HepG2 (cell line): Measurements from ENCODE around the gene MRPS21. TPM values are rescaled to one million over a fixed set of nuclear protein-coding genes. Genes with fewer than 3 reads are reported as not detected.

Source experiments
- E2F1 ChIP-seq: sonication (generic); formaldehyde crosslinking; IDR thresholded peaks from 2 replicates; pipeline ENCODE4 v1.5.0; 2020; ENCODE audit warnings: missing genetic modification reagents
- HNF4G ChIP-seq, 2 experiments: sonication (generic) in 1 of 2; formaldehyde crosslinking in 1 of 2; IDR thresholded peaks; 2 replicates each; pipeline versions ENCODE4 v1.4.0 to v1.6.1; 2011 to 2020; ENCODE audit warnings: borderline replicate concordance in 2 of 2, low read depth in 2 of 2, mild to moderate bottlenecking in 2 of 2, low read length in 1 of 2, missing genetic modification reagents in 1 of 2, moderate library complexity in 1 of 2
- MAX ChIP-seq: IDR thresholded peaks from 2 replicates; pipeline ENCODE4 v1.6.1; 2012; ENCODE audit warnings: inconsistent platforms
- MED1 ChIP-seq: sonication (generic); formaldehyde crosslinking; IDR thresholded peaks from 2 replicates; pipeline ENCODE4 v1.4.0; 2020; ENCODE audit warnings: missing genetic modification reagents
- PBX3 ChIP-seq: sonication (generic); formaldehyde crosslinking; IDR thresholded peaks from 2 replicates; pipeline ENCODE4 v1.8.1; 2023; ENCODE audit warnings: missing genetic modification reagents, inconsistent platforms, borderline replicate concordance
- ZNF547 ChIP-seq: sonication (generic); formaldehyde crosslinking; IDR thresholded peaks from 2 replicates; pipeline ENCODE4 v1.5.1; 2020; ENCODE audit warnings: mild to moderate bottlenecking, missing genetic modification reagents
- polyA plus RNA-seq, 8 experiments: library from polyadenylated mRNA; depleted of rRNA in 3 of 8; stranded (reverse) in 7 of 8; unstranded in 1 of 8; fragments of >200 nt; fragmentation: Illumina TruSeq in 4 of 8; extraction: Trizol in 4 of 8; gene quantifications; 2 replicates each; pipeline versions ENCODE4 v1.2.1 to v1.2.3, GENCODE V29; 2011 to 2016; ENCODE audit warnings: low read depth in 4 of 8, missing spikeins in 1 of 8, mixed read lengths in 1 of 8; ENCODE audit not compliant: insufficient read depth in 1 of 8
- total RNA-seq, 5 experiments: library from RNA; depleted of rRNA; stranded (reverse); fragments of >200 nt; fragmentation: Illumina TruSeq; extraction: Trizol; gene quantifications; 2 replicates each; pipeline ENCODE4 v1.2.3, GENCODE V29; 2016; ENCODE audit warnings: low read depth in 1 of 5
- TF ChIP-seq, protein P1 (sequence below): IDR thresholded peaks from 2 replicates; pipeline ENCODE4 v1.6.1; 2016; ENCODE audit warnings: low read depth
- TF ChIP-seq, protein P2 (sequence below): IDR thresholded peaks from 2 replicates; pipeline ENCODE4 v1.6.1; 2016; ENCODE audit warnings: missing genetic modification reagents, missing compliant biosample characterization

The MRPS21 gene
- total and polyA plus RNA-seq, 2 of the 13 experiments (the other 11 are each of a cell fraction or from before 2014, with no cell fraction given), result 59.4 to 64.2 TPM

- no peak for TF ChIP-seq PBX3 (CRISPR knock-in tag)
- TF ChIP-seq HNF4G (IDR thresholded peaks at IDR 0.05; ENCODE audit: borderline replicate concordance, low read depth, low read length), result peak; percentile 61; the same call in 1 of the 2 replicates
- TF ChIP-seq HNF4G (CRISPR knock-in tag; IDR thresholded peaks at IDR 0.05; ENCODE audit: borderline replicate concordance, low read depth), result no peak
- no peak for TF ChIP-seq ZNF547
- peak; percentile 47 for TF ChIP-seq MAX
- TF ChIP-seq MED1 (CRISPR knock-in tag), result no peak
- TF ChIP-seq, protein P1, sequence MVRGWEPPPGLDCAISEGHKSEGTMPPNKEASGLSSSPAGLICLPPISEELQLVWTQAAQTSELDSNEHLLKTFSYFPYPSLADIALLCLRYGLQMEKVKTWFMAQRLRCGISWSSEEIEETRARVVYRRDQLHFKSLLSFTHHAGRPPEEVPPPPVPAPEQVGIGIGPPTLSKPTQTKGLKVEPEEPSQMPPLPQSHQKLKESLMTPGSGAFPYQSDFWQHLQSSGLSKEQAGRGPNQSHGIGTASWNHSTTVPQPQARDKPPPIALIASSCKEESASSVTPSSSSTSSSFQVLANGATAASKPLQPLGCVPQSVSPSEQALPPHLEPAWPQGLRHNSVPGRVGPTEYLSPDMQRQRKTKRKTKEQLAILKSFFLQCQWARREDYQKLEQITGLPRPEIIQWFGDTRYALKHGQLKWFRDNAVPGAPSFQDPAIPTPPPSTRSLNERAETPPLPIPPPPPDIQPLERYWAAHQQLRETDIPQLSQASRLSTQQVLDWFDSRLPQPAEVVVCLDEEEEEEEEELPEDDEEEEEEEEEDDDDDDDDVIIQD (CRISPR knock-in tag), result peak; percentile 53; the same call in 1 of the 2 replicates
- TF ChIP-seq E2F1, result peak; percentile 33; the same call in 1 of the 2 replicates
- TF ChIP-seq, protein P2, sequence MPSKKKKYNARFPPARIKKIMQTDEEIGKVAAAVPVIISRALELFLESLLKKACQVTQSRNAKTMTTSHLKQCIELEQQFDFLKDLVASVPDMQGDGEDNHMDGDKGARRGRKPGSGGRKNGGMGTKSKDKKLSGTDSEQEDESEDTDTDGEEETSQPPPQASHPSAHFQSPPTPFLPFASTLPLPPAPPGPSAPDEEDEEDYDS (CRISPR knock-in tag), result peak; percentile 34; the same call in 1 of the 2 replicates
Observed at GRCh38 chr1:150280138-150280707, 13.4 kb upstream of the MRPS21 start (continued).
